Adrenal gland (tissue), 5 donors: ENCODE data around the gene AFDN.

Source experiments
- POLR2A ChIP-seq, 2 donors: fragments of 450-650 bp; IDR thresholded peaks; one replicate each; pipeline ENCODE4 v1.6.1; 2017; ENCODE audit warnings: antibody characterized with exemption in 2 of 2, mild to moderate bottlenecking in 2 of 2, moderate library complexity in 1 of 2
- TF ChIP-seq, protein P1 (sequence below), 6 experiments: fragments of 450-650 bp in 4 of 6; fragments of 200-600 bp in 2 of 6; sonication (generic) in 1 of 6; IDR thresholded peaks; 1 replicate in 5 of 6; 2 replicates in 1 of 6; pipeline versions ENCODE4 v1.5.1 to v1.8.0; 2016 to 2021; ENCODE audit warnings: antibody characterized with exemption in 6 of 6, mild to moderate bottlenecking in 2 of 6, moderate library complexity in 1 of 6
- donor health status: DM: no; HTN: no; CAD: no.

DNA sequence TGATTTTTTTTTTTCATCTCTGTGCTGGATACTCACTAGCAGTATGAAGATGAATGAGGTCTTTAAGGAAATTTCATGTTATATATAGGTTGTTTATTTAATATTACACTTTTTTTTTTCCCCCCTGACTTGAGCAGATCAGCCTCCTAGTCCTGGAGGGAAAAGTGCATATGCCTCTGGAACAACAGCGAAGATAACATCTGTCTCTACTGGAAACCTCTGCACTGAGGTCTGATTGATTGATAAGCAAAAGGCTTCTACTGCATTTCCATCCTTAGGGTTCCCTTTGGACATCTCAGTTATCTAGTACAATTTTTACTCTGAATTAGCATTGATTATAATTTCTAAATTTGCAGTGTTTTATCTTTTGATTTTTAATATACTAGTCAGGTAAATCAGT lies 121.0 kb downstream of the AFDN start:
- TF ChIP-seq POLR2A (IDR thresholded peaks at IDR 0.05) = no peak
- TF ChIP-seq, protein P1, sequence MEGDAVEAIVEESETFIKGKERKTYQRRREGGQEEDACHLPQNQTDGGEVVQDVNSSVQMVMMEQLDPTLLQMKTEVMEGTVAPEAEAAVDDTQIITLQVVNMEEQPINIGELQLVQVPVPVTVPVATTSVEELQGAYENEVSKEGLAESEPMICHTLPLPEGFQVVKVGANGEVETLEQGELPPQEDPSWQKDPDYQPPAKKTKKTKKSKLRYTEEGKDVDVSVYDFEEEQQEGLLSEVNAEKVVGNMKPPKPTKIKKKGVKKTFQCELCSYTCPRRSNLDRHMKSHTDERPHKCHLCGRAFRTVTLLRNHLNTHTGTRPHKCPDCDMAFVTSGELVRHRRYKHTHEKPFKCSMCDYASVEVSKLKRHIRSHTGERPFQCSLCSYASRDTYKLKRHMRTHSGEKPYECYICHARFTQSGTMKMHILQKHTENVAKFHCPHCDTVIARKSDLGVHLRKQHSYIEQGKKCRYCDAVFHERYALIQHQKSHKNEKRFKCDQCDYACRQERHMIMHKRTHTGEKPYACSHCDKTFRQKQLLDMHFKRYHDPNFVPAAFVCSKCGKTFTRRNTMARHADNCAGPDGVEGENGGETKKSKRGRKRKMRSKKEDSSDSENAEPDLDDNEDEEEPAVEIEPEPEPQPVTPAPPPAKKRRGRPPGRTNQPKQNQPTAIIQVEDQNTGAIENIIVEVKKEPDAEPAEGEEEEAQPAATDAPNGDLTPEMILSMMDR (IDR thresholded peaks at IDR 0.05) = no peak
